Thyroid gland (tissue), 4 donors: ENCODE results near the gene ATP6V0C. TPM values are rescaled to one million over a fixed set of nuclear protein-coding genes. Genes with fewer than 3 reads are reported as not detected.

ENCODE experiments used
- DNase-seq, 2 donors: peaks; one replicate each; pipeline ENCODE4 v3.0.0-alpha.2; 2019
- H3K27ac ChIP-seq, 3 donors: fragments of 200-600 bp; sonication (generic); 1 replicate in 2 of 3; 2 replicates in 1 of 3; pipeline ENCODE4 v1.5.1; 2016 to 2019; ENCODE audit warnings: mild to moderate bottlenecking in 1 of 3, moderate library complexity in 1 of 3
- H3K27me3 ChIP-seq: fragments of 200-600 bp; sonication (generic); one replicate; pipeline ENCODE4 v1.5.1; 2019
- H3K36me3 ChIP-seq, 2 donors: fragments of 200-600 bp; sonication (generic); one replicate each; pipeline ENCODE4 v1.5.1; 2016 to 2019
- H3K4me1 ChIP-seq, 2 donors: fragments of 200-600 bp; sonication (generic); one replicate each; pipeline ENCODE4 v1.5.1; 2017 to 2019
- H3K4me3 ChIP-seq, 3 donors: fragments of 200-600 bp; sonication (generic); replicated peaks in 1 of 3; 1 replicate in 2 of 3; 2 replicates in 1 of 3; pipeline ENCODE4 v1.5.1; 2016; ENCODE audit warnings: mild to moderate bottlenecking in 1 of 3
- H3K9me3 ChIP-seq: fragments of 200-600 bp; sonication (generic); one replicate; pipeline ENCODE4 v1.5.1; 2017
- CTCF ChIP-seq, 6 experiments: fragments of 200-600 bp in 3 of 6; fragments of 450-650 bp in 3 of 6; sonication (generic) in 3 of 6; IDR thresholded peaks; one replicate each; pipeline ENCODE4 v1.5.1; 2016 to 2019; ENCODE audit warnings: antibody characterized with exemption in 6 of 6, mild to moderate bottlenecking in 2 of 6, inconsistent platforms in 1 of 6, moderate library complexity in 1 of 6
- POLR2A ChIP-seq, 2 donors: fragments of 450-650 bp; IDR thresholded peaks; one replicate each; pipeline ENCODE4 v1.6.1; 2017; ENCODE audit warnings: antibody characterized with exemption in 2 of 2, mild to moderate bottlenecking in 2 of 2, moderate library complexity in 1 of 2
- WGBS, 2 donors: methylation state at CpG; one replicate each; pipeline ENCODE4 v1.1.5; 2017; 5-methylcytosine and 5-hydroxymethylcytosine counted together
- intact Hi-C: fragments of 100-400 bp; cut with DNase I; formaldehyde crosslinking; loops from one replicate; pipeline ENCODE4 v1.15.1; 2023
- total RNA-seq, 4 donors: library from RNA; depleted of rRNA; stranded (reverse); fragments of >200 nt; gene quantifications; one replicate each; pipeline ENCODE4 v1.2.3, GENCODE V29; 2016

The ATP6V0C gene
- 10 to 100 TPM; 33.1 to 62.1 (median 36.3) TPM for total RNA-seq

DNA sequence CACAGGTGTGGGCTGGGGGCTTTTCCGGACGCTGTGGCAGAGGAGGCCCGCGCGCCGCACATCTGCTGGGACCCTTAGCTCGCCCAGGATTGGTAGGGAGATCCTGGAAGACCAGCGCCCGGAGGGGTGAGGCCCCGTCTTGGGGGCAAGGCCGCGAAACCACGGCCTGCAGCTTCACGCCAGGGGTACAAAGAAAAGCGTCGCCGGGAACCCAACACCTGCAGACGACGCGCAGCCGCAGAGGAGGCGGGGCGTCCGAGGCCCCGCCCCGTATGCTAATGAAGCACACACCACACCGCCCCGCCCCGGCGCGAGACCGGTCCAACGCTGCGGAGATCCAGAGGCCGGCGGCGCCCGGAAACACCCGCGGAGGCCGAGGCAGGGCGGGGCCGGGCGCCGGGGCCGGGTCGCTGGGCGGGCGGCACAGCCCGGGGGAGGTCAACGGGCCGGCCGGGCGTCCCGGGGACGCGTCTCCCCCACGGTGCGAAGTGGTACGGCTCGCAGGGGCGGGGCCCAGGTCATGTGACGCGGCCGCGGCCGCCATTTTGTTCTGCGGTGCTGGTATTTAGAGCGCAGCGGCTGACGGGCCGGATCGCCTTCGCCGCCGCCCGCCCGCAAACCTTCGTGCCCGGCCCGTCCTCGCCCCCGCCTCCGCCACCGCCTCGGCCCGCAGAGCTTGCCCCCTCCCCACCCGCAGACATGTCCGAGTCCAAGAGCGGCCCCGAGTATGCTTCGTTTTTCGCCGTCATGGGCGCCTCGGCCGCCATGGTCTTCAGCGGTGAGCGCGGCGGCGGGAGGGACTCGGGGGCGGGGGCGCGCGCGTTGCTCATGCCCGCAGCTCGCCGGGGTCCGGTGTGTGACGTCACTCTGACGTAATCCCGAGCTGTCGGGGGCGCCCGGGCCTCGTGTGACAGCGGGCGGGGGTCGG is at the start of gene ATP6V0C:
Gene ATP6V0C, plus strand, starts transcription at position 548 of the 928 bp plus-strand sequence. Its CDS starts 152 bp downstream, at position 700.
- TF ChIP-seq CTCF (IDR thresholded peaks at IDR 0.05) (peak in 2 of 6 experiments; percentile 6 to 14), POLR2A (IDR thresholded peaks at IDR 0.05) (peak; percentile 40 to 89)
- WGBS, 2 donors, result 7 to 9% methylated on average over 20 of the region's 122 CpGs
- Histone ChIP-seq H3K4me1 (peaks cover 28 to 48% of the 10 kb centered on the region in 2 donors), H3K27me3 (no peaks in the 10 kb centered on the region), H3K9me3 (no peaks in the 10 kb centered on the region), H3K4me3 (peak within 1 kb of the TSS; percentile 93 to 99 (median 96)), H3K36me3 (no peaks in the 10 kb centered on the region), H3K27ac (peak within 1 kb of the TSS; percentile 95 to 98 (median 97))
- DNase-seq, result peak; percentile 93 to 96
- intact Hi-C loops, result no loop called here

DNA sequence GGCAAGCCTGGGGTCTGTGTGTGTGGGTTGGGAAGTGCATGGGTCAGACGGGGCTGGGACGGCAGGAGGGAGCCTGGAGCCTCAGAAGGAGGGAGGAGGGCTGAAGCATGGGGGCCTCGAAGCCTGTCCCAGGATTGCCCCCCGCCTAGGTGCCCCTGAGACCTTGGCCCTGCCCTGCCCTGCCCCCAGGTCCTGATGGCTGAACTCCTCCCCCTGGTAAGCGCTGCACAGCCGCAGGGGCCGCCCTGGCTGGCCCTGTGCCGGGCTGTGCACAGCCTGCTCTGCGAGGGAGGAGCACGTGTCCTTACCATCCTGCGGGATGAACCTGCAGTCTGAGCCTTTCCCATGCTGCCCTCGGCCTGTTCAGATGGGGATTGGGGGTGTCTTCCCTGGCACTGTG is 49.4 kb upstream of the ATP6V0C start:
- peaks cover 19 to 31% of the 10 kb centered on the region in 2 donors for H3K4me1 ChIP-seq
- no peak overlapping the region for H3K27ac ChIP-seq
- H3K4me3 ChIP-seq, result no peak overlapping the region
- intact Hi-C loops, result no loop called here
- no peaks in the 10 kb centered on the region for H3K36me3 ChIP-seq
- no peaks in the 10 kb centered on the region for H3K27me3 ChIP-seq
- TF ChIP-seq CTCF (IDR thresholded peaks at IDR 0.05) (no peak), POLR2A (IDR thresholded peaks at IDR 0.05) (no peak)
- no peak for DNase-seq
- H3K9me3 ChIP-seq, result no peaks in the 10 kb centered on the region
- WGBS, 2 donors, result 84 to 87% methylated on average over 4 to 12 of the region's 12 CpGs

DNA sequence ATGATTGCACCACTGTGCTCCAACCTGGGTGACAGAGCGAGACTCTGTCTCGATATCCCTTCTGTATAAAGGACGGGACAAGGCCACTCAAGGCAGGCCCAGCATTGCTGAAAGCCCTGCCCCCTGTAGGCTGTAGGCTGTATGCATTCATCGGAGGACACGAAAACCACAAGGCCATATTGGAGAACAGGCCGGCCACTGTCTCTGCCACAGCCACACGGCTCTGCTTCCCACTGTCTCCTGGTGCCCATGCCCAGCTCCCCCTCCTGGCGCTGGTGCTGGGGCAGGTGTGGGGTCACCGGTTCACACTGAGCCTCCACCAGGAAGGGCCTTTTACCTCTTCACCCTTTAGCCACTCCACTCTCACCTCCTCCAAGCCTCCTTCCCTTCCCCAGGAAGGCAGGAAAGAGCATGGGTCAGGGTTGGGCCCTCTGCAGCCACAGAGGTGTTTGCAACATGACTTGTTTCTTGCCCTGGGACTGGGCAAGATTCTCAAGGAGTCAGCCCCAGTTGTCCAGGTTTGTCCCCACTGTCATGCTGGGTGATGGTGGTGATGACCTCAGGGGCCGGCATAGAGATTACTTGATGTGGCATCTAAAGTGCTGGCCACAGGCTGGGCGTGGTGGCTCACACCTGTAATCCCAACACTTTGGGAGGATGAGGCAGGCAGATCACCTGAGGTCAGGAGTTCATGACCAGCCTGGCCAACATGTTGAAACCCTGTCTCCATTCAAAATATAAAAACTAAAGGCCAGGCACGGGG is 47.9 kb upstream of the ATP6V0C start:
- no peak overlapping the region for H3K27ac ChIP-seq
- no peaks in the 10 kb centered on the region for H3K36me3 ChIP-seq
- 85 to 88% methylated on average over 8 to 12 of the region's 12 CpGs for WGBS, 2 donors
- H3K9me3 ChIP-seq, result no peaks in the 10 kb centered on the region
- TF ChIP-seq POLR2A (IDR thresholded peaks at IDR 0.05) (no peak), CTCF (IDR thresholded peaks at IDR 0.05) (peak in 1 of 6 experiments; percentile 15)
- H3K27me3 ChIP-seq, result no peaks in the 10 kb centered on the region
- DNase-seq, result no peak
- intact Hi-C loops, result no loop called here
- peaks cover 12 to 28% of the 10 kb centered on the region in 2 donors for H3K4me1 ChIP-seq
- no peak overlapping the region for H3K4me3 ChIP-seq

DNA sequence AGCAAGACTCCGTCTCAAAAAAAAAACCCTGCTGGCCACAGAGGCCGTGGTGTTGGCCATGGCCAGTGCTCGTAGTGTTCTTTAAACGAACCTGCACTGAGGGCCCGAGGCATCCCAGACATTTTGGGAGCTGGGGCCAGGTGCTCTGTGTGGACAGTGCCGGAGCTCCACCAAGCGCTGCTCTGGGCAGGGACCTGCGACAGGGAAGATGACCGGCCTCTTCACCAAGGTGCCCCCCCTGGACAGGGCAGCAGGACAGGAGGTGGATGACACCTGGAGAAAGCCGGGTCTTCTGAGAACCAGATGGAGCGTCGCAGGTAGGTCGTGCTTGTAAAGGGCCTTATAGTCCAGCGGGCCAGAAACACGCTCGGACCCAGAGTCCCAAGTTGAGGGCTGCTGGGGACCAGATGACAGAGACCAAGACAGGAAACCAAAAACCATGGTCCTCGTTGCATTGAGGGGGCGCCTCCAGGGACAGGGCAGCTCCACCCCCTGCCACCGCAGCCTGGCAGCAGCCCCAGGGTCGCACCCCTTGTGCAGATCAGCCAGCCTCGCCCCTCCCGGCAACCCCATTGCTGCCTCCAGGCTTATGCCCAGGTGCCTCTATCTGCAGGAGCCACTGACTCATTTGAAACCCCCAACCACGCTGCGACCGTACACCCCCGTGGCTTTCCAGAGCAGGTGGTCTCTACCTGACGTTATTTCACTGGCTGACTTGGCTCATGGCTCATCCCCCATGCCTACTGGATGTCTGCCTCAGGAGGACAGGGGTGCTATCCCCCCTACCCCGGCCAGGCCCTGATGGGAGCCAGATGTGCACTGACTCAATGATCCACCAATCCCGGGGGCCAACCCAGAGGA is 46.9 kb upstream of the ATP6V0C start:
- intact Hi-C loops, result no loop called here
- H3K27ac ChIP-seq, result no peak overlapping the region
- DNase-seq, result no peak

More for the DNA sequence above, 46.9 kb upstream of the ATP6V0C start:
- no peaks in the 10 kb centered on the region for H3K9me3 ChIP-seq
- no peaks in the 10 kb centered on the region for H3K27me3 ChIP-seq
- no peak for TF ChIP-seq CTCF (IDR thresholded peaks at IDR 0.05)
- TF ChIP-seq POLR2A (IDR thresholded peaks at IDR 0.05), result no peak
- WGBS, 2 donors, result 80 to 85% methylated on average over 17 to 19 of the region's 29 CpGs
- H3K36me3 ChIP-seq, result no peaks in the 10 kb centered on the region
- H3K4me3 ChIP-seq, result peak overlapping the region in 1 of 3 donors; percentile 44
- H3K4me1 ChIP-seq, result peaks cover 12 to 38% of the 10 kb centered on the region in 2 donors
